ENCODE data around the gene WFDC5.
"Not testable (repeated sequence)": the region's sequence is repeated elsewhere in the genome, so short reads cannot be mapped to it uniquely, and the experiment has no call there.

WFDC5 gene, protein sequence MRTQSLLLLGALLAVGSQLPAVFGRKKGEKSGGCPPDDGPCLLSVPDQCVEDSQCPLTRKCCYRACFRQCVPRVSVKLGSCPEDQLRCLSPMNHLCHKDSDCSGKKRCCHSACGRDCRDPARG

DNA sequence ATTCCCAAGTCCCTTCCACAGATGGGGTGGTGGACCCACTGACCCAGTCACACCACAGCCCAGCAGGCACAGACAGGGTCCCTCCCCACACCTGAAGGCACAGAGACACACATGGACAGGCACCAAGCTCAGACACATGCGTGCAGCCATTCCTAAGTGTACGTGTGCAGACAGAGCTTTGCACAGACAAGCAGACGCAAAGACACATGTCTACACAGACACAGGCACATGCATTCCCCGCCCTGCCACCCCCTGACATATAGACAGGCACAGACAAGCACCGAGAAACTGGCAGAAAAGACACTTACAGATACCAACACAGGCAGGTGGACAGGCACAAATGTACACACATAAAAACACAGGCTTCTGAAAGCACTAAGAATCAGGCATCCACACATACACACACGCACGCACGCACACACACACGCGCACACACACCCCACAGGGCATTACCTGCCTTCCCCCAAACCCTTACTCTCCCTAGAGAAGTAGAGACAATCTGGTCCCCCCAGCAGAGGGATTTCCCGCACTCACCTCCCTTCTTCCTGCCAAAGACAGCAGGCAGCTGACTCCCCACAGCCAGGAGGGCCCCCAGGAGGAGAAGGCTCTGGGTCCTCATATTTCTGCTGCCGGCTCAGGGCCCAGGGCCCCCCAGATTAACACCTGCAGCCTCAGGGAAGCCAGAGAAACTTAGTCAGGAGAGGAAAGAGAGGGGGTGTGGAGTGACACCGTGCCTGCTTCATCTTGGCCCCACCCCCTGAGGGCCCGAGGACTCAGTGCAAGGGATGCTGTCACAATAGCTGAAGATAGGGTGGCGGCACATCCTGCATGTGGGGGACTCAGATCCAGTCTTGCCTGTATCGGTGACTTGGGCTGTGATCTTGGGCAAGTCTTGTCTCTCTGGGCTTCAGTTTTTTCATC is at the start of gene WFDC5:
Gene WFDC5, minus strand, starts transcription at position 710 of the 921 bp plus-strand sequence. Its CDS starts 91 bp downstream, at position 619.
- DNase-seq = no peak

DNA sequence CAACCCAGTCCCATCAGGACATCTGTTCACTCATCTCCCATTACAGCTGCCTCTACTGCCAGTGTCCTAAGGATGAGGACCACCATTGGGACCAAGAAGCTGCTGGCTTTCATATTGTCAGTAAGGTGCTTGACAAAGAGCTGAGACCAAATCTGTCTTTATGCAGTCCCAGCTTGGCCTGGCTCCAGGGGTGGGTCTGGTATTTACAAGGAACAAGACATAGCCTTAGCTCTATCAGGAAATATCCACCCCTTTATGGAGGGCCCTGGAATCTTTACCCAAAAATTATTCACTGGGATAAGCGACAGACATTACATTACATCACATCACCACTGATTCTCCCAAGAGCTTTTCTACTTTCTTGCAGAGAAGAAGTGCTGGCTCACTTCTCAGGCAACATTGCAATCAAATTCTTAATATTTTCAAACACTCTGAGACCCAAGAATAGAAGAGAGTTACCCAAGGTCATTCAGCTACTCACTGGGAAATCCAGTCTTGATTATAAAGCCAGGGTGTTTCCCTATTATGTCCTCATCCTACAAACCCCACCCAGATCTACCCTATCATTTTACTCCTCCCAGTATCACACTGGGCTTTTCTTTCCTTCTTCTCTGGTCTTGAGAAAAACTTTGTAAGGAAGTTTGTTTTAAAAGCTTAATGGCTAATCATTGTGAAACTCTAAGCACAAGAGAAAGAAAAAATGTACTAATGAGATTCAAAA is 48.3 kb upstream of the WFDC5 start:
- peak; percentile 32 to 34 for DNase-seq

DNA sequence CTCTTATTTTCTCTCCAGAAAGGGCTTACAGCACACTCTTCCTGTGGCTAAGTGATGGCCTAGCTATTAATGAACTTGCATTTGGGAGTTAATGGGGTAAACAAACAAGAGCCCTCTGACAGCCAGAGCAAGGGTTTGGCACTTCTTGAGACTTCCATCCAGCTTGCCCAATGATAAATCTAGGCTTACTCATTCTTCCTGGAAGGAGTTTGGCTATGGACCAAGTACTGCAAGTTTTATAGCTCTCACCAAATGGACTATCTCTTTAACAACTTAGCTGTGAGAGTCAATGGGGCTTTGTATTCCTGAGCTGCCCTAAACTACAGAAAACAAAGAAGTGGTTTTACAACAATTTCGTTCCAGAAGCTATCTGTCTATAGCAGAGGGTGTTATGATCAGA is 43.0 kb upstream of the WFDC5 start:
- no peak for DNase-seq

DNA sequence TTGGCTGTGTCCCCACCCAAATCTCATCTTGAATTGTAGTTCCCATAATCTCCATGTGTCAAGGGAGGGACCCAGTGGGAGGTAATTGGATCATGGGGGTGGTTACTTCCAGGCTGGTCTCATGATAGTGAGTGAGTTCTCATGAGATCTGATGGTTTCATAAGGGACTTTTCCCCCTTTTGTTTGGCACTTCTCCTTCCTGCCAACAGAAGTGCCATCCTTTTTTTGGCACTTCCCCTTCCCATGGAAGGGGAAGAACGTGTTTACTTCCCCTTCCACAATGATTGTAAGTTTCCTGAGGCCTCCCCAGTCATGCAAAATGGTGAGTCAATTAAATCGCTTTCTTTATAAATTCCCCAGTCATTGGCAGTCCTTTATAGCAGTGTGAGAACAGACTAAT is 41.7 kb upstream of the WFDC5 start:
- peak; percentile 54 to 70 for DNase-seq

DNA sequence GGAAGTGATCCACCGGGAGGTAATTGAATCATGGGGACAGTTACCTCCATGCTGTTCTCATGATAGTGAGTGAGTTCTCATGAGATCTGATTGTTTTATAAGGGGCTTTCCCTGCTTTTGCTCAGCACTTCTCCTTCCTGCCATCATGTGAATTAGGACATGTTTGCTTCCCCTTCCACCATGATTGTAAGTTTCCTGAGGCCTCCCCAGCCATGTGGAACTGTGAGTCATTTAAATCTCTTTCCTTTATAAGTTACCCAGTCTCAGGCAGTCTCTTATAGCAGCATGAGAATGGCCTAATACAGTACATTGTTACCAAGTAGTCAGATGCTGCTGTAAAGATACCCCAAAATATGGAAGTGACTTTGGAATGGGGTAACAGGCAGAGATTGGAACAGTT is 39.8 kb upstream of the WFDC5 start:
- peak; percentile 39 to 40 for DNase-seq

DNA sequence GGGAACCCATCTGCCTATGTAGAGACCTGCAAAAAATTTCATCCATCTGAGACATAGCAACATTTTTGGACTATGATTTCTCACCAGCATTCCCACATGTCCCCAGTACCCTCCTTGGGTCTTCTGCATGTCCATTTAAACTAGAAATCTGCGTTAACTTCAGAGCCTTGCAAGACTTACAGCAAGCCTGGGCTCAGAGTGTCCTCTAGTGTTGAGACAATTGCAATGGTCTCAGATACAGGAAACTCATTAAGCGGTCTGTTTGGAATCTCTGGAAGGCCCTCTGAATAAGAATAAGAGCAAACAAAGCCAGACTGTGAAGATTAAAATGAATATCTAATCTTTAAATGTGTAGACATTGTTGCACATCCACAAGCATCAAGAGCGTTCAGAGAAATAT is 39.2 kb upstream of the WFDC5 start:
- no peak for DNase-seq

DNA sequence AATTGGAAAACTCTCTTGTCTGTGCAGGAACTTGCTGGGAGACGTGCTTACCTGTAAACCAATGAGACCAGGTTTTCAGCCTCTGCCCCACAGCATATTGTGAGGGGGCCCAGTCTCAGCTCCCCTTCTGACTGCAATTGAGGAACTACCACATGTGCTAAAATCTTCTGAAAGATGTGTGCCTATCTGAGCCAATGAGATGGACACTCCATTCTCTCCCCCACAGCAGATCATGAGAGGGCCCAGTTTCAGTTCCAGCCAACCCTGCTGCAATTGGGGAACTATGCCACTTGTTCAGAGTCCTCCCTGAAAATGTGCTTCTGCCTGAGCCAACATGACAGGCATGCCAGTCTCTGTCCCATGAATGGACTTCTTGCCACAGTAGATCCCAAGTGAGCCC is 38.8 kb upstream of the WFDC5 start:
- peak; percentile 76 to 77 for DNase-seq

DNA sequence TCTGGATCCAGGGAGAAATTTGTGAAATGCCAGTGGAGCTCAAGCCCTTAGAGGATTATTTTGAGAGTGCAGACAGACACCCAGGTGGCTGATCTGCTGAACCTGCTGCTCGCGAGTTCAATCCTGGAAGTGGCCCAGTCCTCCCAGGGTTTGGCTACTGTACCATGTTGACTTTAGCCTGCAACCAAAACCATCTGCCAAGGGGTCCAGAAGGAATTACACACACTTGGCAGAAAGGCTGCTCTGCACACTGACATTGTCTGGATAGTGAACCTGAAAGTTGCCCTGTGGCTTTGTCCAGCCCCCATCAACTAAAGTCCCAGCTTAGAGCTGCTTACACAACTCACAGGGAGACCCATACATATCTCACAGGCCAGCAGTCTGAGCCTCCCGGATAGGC is 38.2 kb upstream of the WFDC5 start:
- no peak for DNase-seq

DNA sequence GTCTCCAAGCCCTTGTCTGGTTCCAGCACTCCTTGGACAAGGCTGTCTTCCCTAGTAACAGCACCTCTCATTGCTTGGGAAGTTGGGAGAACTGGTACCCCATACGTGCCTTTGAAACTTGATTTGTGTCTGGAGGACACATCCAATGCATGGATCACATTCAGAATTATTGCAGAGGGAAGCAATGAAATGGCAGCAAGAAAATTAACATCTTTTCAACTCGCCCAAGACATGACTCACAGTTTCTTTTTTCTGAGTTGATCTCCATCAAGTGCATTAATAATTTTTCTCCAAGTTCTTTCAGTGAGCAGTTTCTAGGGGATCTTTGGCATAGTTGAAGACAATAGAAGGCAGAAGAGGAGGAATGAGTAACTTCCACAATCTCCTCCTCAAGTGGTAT is 37.4 kb upstream of the WFDC5 start:
- DNase-seq = no peak

DNA sequence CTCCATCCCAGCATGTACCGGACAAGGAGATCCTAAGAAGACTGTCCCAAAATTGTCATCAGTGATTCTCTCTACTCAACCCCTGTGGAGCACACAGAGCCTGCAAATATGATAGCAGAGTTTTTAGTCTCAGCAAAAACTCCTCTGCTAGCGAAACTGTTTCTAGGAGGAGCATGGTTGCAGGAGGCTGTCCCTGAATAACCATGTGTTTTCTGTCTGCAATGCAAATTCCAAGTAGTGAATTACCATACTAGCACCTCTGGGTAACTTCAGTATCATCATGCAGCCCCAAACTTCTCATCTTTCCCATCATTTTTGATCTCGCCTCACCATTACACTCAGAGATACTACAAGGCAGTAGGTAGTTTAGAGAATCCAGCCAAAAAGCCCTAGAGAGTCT is 34.1 kb upstream of the WFDC5 start:
- no peak for DNase-seq

DNA sequence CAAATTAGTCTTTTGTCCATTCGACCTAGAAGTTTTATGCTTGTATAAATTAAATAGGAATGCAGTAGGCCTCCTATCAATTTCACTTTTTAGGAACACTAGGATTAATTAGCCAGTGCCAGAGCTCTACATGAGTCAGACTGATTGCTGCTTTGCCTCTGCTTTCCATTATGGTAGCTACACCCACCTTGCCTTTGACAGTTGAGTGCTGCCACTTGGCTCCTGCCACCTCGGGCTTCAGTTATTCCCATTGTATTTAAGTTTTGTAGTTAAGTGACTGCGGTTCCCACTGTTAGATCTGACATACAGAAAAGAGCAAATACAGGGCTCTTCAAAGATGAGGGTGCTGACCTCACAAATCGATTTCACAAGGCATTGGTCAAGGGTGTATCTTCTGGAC is 25.9 kb upstream of the WFDC5 start:
- DNase-seq = no peak

DNA sequence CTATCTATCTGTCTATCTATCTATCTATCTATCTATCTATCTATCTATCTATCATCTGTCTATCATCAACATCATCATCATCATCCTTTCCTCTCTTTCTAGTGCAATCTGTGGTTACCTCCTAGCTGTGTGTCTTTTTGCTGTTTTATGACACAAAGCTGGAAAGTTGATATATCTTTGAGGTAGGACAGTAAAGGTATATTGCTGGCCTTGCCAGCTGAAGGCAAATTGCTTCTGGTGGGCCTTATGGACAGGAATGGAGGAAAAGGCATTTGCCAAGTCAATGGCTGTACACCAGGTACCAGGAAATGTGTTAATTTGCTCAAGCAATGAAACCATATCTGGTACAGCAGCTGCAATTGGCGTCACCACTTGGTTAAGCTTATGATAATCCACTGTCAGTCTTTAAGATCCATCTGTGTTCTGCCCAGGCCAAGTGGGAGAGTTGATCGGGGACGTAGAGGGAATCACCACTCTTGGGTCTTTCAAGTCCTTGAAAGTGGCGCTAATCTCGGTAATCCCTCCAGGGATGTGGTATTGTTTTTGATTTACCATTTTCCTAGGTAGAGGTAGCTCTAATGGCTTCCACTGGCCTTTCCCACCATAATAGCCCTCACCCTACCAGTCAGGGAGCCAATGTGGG is 24.9 kb upstream of the WFDC5 start:
- DNase-seq = not testable (repeated sequence)

DNA sequence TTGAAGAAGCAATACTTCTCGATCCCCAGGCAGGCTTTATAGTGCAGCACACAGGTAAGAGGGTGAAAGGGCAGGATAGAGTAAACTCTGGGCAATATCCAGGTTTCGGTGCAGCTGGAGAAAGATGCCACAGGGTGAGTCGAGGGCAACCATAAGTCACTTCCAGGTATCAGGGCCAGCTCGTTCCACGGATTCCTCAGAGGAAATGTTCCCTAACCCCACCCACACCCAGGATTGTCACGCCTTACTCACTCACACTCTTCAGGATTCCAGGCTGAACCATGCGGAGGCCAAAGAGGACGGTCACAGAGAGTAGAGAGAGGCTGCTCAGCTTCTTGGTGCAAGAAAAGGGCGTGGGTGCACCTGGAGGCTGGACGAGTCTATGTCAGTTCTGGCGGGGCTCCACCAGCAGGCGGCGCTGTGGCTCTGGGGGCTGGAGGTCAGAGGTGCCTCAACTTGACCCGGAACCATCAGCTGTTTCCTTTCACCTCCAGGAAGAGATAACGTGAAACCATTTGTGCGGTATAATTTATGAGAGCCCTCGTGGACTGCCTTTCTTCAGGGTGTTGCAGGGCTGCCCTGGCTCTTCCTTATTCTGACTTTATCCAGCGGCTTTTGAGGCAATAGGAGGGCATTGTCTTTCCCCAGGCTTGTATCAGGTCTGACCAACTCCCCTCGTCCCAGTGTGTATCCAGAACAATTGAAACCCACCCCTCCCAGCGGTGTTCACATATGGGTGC is 23.8 kb upstream of the WFDC5 start:
- DNase-seq = peak; percentile 42 to 87

DNA sequence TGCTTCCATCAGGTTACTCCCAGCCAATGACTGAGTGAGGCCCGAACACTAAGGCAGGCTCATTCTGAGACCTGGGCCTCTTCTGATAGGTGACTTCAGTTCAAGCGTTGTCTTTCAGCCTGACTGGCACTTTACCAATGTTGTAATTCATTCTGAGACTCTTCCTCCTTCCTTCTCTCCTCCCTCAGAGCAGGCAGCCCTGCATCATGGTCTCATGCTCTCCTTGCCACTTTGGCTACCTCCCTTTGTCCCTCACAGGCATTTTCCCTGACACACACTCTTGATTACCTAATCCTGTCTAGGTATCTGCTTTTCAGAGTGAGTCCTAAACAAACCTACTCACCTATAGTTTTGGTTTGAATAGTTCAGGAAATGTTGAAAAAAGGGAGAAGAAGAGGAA is 21.9 kb upstream of the WFDC5 start:
- DNase-seq = no peak

DNA sequence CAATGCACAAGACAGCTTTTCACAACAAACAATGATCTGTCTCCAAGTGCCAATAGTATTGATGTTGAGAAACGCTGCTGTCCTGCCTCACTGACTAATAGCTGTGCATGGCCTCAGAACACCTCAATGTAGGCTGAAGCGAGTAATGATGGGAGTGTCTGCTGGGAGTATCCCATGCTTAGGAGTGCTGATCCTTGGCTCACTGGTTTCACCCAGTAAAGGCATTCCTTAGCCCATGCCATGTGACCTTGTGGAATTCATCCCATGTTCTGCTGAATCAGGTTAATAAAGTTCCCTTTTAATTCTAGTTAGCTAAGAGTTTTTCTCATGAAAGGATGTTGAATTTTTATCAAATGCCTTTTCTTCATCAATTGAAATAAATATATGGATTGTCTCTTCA is 13.1 kb upstream of the WFDC5 start:
- DNase-seq = no peak

DNA sequence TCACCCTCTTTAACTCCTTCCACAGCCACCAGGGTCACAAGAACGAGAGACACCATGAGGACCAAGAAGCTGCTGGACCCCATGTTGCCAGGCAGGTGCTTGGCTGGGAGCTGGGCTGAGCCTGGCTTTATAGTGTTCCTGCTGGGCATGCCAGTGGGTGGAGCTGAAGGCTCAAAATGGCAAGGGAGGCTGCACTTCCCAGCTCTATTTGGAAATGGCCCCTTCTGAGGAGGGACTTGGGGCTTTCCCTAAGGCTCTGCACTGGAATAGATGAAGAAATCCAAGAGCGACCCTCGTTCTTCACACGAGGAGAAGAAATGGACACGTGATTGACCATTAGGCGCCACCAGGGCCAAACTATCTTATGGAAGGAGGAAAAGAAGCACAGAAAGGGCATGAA is 9.4 kb upstream of the WFDC5 start, which contains the start of gene WFDC12:
Gene WFDC12, minus strand, starts transcription at position 101 of the 400 bp plus-strand sequence. Its CDS starts 18 bp downstream, at position 83.
- no peak for DNase-seq

DNA sequence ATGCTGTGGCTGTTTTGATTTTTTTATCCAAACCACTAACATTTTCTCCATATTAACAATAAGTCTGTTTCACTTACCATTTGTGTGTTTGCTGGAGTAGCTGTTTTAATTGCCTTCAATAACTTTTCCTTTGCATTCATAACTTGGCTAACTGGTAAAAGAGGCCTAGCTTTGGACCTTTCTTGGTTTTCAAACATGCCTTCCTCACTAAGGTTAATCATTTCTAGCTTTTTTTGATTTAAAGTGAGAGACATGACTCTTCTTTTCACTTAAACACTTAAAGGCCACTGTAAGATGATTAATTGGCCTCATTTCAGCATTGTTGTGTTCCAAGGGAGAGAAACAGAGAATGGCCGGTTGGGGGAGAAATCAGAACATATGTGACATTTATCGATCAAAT is 6.4 kb upstream of the WFDC5 start:
- DNase-seq = no peak

DNA sequence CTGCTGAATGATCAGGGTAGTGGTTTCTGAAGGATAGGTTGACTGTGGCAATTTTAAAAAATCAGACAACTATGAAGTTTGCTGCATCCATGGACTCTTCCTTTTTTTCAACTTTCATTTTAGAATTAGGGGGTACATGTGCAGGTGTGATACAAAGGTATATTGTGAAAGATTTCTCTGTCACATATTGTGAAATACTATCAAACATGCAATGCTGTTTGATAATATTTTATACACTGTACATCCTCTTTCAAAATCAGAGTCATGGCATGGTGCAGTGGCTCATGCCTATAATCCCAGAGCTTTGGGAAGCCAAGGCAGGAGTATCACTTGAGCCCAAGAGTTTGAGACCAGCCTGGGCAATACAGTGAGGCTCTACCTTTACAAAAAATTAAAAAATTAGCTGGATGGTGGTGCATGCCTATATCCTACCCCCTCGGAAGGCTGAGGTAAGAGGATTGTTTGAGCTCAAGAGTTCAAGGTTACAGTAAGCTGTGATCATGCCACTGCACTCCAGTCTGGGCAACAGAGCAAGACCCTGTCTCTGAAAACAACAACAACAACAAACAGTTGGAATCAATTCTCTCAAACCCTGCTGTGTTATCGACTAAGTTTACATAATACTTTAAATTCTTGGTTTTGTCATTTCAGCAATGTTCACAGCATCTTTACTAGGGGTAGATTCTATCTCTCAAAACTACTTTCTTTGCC is 4.7 kb upstream of the WFDC5 start:
- DNase-seq = no peak

DNA sequence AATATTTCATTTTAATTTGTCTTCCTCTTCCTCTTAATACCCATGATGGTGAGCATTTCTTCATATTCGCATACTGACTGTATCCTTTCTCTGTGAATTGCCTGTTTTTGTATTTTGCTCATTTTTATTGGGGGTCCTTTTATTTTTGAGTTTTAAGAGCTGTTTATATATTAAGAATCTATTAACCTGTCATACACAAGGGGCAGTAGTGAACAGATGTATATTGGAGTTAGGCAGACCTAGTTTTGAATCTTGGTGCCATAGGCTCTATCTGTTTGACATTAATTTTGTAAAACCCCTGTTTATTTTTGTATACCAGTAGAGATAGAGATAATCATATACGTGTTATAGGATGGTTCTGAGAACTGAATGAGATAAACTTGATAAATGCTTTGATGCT is 3.1 kb upstream of the WFDC5 start:
- DNase-seq = no peak

DNA sequence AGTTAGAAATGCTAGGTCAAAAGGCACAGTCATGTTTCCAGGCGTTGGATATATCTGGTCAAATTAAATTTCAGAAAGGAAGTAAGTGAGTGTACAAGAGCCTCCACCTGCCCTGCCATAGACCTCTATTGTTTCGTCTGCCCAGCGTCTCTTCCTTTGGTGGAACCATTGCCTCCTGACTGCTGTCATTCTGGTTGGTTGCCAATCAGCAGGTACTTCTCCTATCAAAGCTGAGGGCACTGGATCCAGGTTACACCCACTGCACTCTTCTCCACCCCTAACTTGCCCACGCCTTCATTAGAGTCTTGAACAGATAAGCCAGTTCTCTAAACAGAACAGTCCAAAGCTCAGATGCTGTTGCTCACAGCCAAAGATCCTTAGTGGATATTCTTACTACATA is 2.6 kb upstream of the WFDC5 start:
- DNase-seq = no peak

DNA sequence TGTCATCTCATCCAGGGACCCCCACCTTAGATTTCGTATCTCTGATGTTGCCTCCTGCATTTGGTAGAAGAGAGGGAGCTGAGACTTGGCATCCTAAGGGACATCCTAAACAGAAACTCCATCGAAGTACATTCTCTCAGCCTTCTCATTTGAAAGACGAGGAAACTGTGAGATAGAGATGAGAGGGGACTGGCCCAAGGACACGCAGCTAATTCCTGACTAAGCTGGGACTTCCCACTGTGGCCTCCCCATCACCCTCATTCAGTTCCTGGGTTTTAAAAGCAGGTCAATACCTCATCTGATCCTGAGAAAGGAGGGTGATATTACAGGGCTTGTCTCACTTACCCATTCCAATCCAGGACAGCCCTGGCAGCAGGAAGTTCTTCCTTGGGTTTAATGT is 855 bp upstream of the WFDC5 start:
- DNase-seq = no peak

DNA sequence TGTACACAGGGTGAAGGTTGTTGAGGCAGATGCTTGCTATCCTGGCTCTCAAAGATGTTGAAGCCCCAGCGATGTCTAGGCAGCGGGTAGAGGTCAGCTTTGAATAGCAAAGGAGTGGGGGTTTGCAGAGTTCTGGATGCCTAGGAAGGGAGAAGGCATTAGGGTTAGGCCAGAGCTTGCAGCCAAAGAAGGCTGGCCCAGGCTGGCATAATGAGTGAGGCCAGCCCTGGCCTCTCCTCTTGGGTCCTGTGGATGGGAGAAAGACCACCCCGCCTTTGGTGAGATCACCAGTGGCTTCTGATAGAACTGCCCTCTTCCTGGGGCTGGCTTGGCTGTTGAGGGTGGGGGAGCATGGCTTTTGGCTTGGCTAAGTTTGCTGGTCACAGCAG is 406 bp upstream of the WFDC5 start:
- DNase-seq = no peak

All from inflammatory macrophage treated with lipopolysaccharide for 1 hour (primary cell).